PC-9 (cell line): ENCODE results near the gene BCL11B. TPM values are rescaled to one million over a fixed set of nuclear protein-coding genes. Genes with fewer than 3 reads are reported as not detected.

Experiments used
- BruUV-seq: library from RNA; stranded (reverse); fragments of 400-500 nt; replicated peaks from 2 replicates; lab custom pipeline; 2021; lab: Mats Ljungman, UMichigan
- CTCF ChIA-PET: fragments of 300-600 bp; sonication (Branson Sonifier 250); formaldehyde crosslinking; loops from one replicate; lab custom pipeline; 2022; ENCODE audit warnings: antibody characterized with exemption; lab: Charles Lee
- POLR2A ChIA-PET: fragments of 300-600 bp; sonication (Branson Sonifier 250); formaldehyde crosslinking; loops from one replicate; lab custom pipeline; 2022; ENCODE audit warnings: antibody characterized with exemption; ENCODE audit not compliant: unreplicated experiment; lab: Charles Lee
- DNase-seq, 2 experiments: peaks; one replicate each; pipeline versions ENCODE4 v3.0.0 to v3.0.0-alpha.2; 2015 to 2022; ENCODE audit warnings: mixed read lengths in 1 of 2
- H2AFZ ChIP-seq: fragments of 200-600 bp; sonication (generic); 2 replicates; pipeline ENCODE4 v1.8.1; 2017; ENCODE audit warnings: antibody characterized with exemption
- H3F3A ChIP-seq: fragments of 200-600 bp; sonication (generic); 2 replicates; pipeline ENCODE4 v1.8.1; 2017; ENCODE audit warnings: antibody characterized with exemption, mild to moderate bottlenecking, low read depth; ENCODE audit not compliant: insufficient read depth
- H3K27ac ChIP-seq: fragments of 200-600 bp; sonication (generic); 2 replicates; pipeline ENCODE4 v1.6.1; 2016; ENCODE audit warnings: mixed run types
- H3K27me3 ChIP-seq: fragments of 200-600 bp; sonication (generic); 2 replicates; pipeline ENCODE4 v1.6.1; 2016; ENCODE audit warnings: low read depth, mixed run types; ENCODE audit not compliant: insufficient read depth
- H3K36me3 ChIP-seq: fragments of 200-600 bp; sonication (generic); 2 replicates; pipeline ENCODE4 v1.6.1; 2016; ENCODE audit warnings: low read depth, mixed run types
- H3K4me1 ChIP-seq: fragments of 200-600 bp; sonication (generic); replicated peaks from 2 replicates; pipeline ENCODE4 v1.6.1; 2016; ENCODE audit warnings: mixed run types; ENCODE audit not compliant: insufficient read depth
- H3K4me2 ChIP-seq: fragments of 200-600 bp; sonication (generic); 2 replicates; pipeline ENCODE4 v1.6.1; 2017; ENCODE audit warnings: mixed run types
- H3K4me3 ChIP-seq: fragments of 200-600 bp; sonication (generic); 2 replicates; pipeline ENCODE4 v1.6.1; 2016; ENCODE audit warnings: mixed run types
- H3K79me2 ChIP-seq: fragments of 200-600 bp; sonication (generic); 2 replicates; pipeline ENCODE4 v1.6.1; 2017; ENCODE audit warnings: low read depth, mixed run types
- H3K9me2 ChIP-seq: fragments of 200-600 bp; sonication (generic); 2 replicates; pipeline ENCODE4 v1.8.1; 2017; ENCODE audit warnings: mild to moderate bottlenecking; ENCODE audit not compliant: insufficient read depth
- H3K9me3 ChIP-seq: fragments of 200-600 bp; sonication (generic); 2 replicates; pipeline ENCODE4 v1.8.1; 2016; ENCODE audit warnings: low read depth; ENCODE audit not compliant: insufficient read depth
- H4K20me1 ChIP-seq: fragments of 200-600 bp; sonication (generic); 2 replicates; pipeline ENCODE4 v1.8.1; 2017; ENCODE audit not compliant: insufficient read depth
- EZH2 ChIP-seq: fragments of 200-600 bp; sonication (generic); IDR thresholded peaks from 2 replicates; pipeline ENCODE4 v1.8.0; 2017; ENCODE audit warnings: antibody characterized with exemption, low read depth
- intact Hi-C: fragments of 100-400 bp; cut with micrococcal nuclease; formaldehyde crosslinking; loops from one replicate; pipeline ENCODE4 v1.10.0; 2022; ENCODE audit not compliant: unreplicated experiment
- total RNA-seq: library from RNA; stranded (reverse); gene quantifications from 2 replicates; pipeline ENCODE4 v1.2.3, GENCODE V29; 2021
- TF ChIP-seq, protein P1 (sequence below): fragments of 200-600 bp; sonication (generic); conservative IDR thresholded peaks from 2 replicates; pipeline ENCODE4 v1.6.1; 2017; ENCODE audit warnings: mixed run types, antibody characterized with exemption, mild to moderate bottlenecking, moderate library complexity

Gene BCL11B
- total RNA-seq, 1 experiment from 2014 or later = not detected

DNA sequence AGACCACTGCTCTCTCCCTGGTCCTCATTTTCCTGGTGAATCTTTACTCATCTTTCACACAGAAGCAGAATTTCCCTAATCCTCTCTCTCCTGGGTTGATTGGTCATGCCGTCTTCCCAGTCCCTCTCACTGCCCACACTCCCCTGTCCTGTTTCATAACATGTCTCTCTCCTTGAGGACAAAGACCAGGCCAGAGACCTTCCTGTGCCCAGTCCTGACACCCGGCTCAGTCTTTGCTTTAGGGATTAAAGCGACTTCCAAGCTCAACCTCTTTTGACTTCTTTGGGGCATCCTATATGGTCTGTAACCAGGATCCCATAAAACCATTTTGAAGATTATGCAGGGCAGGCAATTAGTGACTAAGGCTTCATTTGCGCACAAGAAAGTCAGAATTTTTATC, 105.5 kb downstream of the BCL11B start:
- Histone ChIP-seq H2AFZ (no peak overlapping the region), H3K9me3 (no peaks in the 10 kb centered on the region), H3K27me3 (peaks cover 27% of the 10 kb centered on the region), H3K79me2 (no peaks in the 10 kb centered on the region), H3K4me2 (no peak overlapping the region), H3K4me3 (no peak overlapping the region), H3K9me2 (no peaks in the 10 kb centered on the region), H3K27ac (no peak overlapping the region), H3K4me1 (no peaks in the 10 kb centered on the region), H3K36me3 (no peaks in the 10 kb centered on the region), H3F3A (no peaks in the 10 kb centered on the region), H4K20me1 (no peaks in the 10 kb centered on the region)
- ChIA-PET CTCF (no interaction called here), POLR2A (no interaction called here)
- no peak for TF ChIP-seq EZH2
- no TSS peak for BruUV-seq
- intact Hi-C loops = no loop called here
- no peak for DNase-seq

DNA sequence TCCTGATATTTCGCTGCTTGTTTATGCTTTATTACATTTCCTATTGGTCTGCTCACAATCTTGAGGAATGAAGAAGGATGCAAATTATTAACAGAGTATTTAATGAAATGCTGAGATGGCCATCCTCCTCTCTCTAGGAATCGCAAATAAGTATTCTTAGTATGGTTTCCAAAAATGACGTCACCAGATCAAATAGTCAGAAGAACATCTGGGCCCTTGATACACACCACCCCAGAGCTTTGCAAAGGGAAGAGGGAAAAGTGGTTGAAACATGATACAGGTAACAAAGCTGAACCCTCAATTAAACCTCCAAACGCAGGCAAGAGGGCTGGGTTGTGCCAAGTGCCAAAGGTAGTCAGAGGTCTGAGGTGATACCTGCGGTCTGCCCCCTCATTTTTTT, 107.3 kb downstream of the BCL11B start:
- H3K79me2 ChIP-seq = no peaks in the 10 kb centered on the region
- TF ChIP-seq EZH2 = no peak
- TF ChIP-seq, protein P1, sequence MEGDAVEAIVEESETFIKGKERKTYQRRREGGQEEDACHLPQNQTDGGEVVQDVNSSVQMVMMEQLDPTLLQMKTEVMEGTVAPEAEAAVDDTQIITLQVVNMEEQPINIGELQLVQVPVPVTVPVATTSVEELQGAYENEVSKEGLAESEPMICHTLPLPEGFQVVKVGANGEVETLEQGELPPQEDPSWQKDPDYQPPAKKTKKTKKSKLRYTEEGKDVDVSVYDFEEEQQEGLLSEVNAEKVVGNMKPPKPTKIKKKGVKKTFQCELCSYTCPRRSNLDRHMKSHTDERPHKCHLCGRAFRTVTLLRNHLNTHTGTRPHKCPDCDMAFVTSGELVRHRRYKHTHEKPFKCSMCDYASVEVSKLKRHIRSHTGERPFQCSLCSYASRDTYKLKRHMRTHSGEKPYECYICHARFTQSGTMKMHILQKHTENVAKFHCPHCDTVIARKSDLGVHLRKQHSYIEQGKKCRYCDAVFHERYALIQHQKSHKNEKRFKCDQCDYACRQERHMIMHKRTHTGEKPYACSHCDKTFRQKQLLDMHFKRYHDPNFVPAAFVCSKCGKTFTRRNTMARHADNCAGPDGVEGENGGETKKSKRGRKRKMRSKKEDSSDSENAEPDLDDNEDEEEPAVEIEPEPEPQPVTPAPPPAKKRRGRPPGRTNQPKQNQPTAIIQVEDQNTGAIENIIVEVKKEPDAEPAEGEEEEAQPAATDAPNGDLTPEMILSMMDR = no peak
- H3K4me2 ChIP-seq = no peak overlapping the region
- POLR2A ChIA-PET = no interaction called here
- intact Hi-C loops = no loop called here
- H3K4me1 ChIP-seq = no peaks in the 10 kb centered on the region
- peaks cover 10% of the 10 kb centered on the region for H3K27me3 ChIP-seq
- no peak overlapping the region for H2AFZ ChIP-seq
- no peaks in the 10 kb centered on the region for H3K9me2 ChIP-seq
- H3K9me3 ChIP-seq = no peaks in the 10 kb centered on the region
- CTCF ChIA-PET = no interaction called here
- no peaks in the 10 kb centered on the region for H3F3A ChIP-seq
- no peaks in the 10 kb centered on the region for H4K20me1 ChIP-seq
- no TSS peak for BruUV-seq
- H3K36me3 ChIP-seq = no peaks in the 10 kb centered on the region
- H3K27ac ChIP-seq = no peak overlapping the region
- H3K4me3 ChIP-seq = no peak overlapping the region
- DNase-seq = no peak

DNA sequence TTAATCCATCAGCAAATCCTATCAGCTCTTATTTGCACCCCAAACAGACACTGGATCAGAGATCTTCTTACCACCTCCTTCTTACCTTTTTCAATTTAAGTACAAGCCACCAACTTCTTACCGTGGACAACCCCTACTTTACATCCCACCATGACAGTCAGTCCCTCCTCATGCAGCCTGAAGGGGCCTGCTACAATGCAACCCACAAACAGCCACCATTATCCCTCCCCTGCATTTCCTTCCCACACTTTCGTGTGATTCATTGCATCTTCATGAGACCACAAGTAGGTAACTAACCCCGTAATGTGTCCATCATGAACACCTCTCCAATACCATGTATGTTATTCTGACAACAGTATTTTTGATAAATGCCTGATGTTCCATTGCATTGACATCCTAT, 108.6 kb downstream of the BCL11B start:
- H3K79me2 ChIP-seq = no peaks in the 10 kb centered on the region
- H3K27ac ChIP-seq = no peak overlapping the region
- intact Hi-C loops = no loop called here
- POLR2A ChIA-PET = no interaction called here
- no peak overlapping the region for H3K4me3 ChIP-seq
- no peak overlapping the region for H3K4me2 ChIP-seq
- no peaks in the 10 kb centered on the region for H3K36me3 ChIP-seq
- no peak for TF ChIP-seq EZH2
- TF ChIP-seq, protein P1 = no peak
- no TSS peak for BruUV-seq
- no peaks in the 10 kb centered on the region for H4K20me1 ChIP-seq
- no peaks in the 10 kb centered on the region for H3K9me3 ChIP-seq
- peaks cover 13% of the 10 kb centered on the region for H3K27me3 ChIP-seq
- CTCF ChIA-PET = no interaction called here
- no peak for DNase-seq
- H3K4me1 ChIP-seq = no peaks in the 10 kb centered on the region
- H3F3A ChIP-seq = no peaks in the 10 kb centered on the region
- no peaks in the 10 kb centered on the region for H3K9me2 ChIP-seq
- H2AFZ ChIP-seq = no peak overlapping the region
